ENCODE measurements around the gene ACTR3.
A peak's percentile ranks its signal among the peaks of the same experiment; 100 is the strongest.

Gene ACTR3

GRCh38 chr2:113901943-113902342 lies 12.1 kb downstream of the ACTR3 start:
- peak overlapping the region; percentile 18 for H3K4me3 ChIP-seq (ENCODE audit: low read depth, low read length)
- TF ChIP-seq MYC (IDR thresholded peaks at IDR 0.05; ENCODE audit: low read depth, low read length): no peak
- TF ChIP-seq POLR2A (IDR thresholded peaks at IDR 0.05; ENCODE audit: extremely low read depth, insufficient read length): no peak
- peak; percentile 83 for DNase-seq (ENCODE audit: low read depth)

GRCh38 chr2:113905886-113906285 lies 16.0 kb downstream of the ACTR3 start:
- no peak for TF ChIP-seq POLR2A (IDR thresholded peaks at IDR 0.05; ENCODE audit: extremely low read depth, insufficient read length)
- no peak for TF ChIP-seq CTCF (IDR thresholded peaks at IDR 0.05; ENCODE audit: low read depth, low read length)
- no peak for TF ChIP-seq MYC (IDR thresholded peaks at IDR 0.05; ENCODE audit: low read depth, low read length)
- no peak for TF ChIP-seq MAX (IDR thresholded peaks at IDR 0.05; ENCODE audit: low read depth, low read length)
- no peak for DNase-seq (ENCODE audit: low read depth)
- no peak overlapping the region for H3K4me3 ChIP-seq (ENCODE audit: low read depth, low read length)

- no peak overlapping the region for H3K4me3 ChIP-seq (ENCODE audit: low read depth, low read length)
- TF ChIP-seq MYC (IDR thresholded peaks at IDR 0.05; ENCODE audit: low read depth, low read length): no peak
- TF ChIP-seq POLR2A (IDR thresholded peaks at IDR 0.05; ENCODE audit: extremely low read depth, insufficient read length): no peak
- no peak for TF ChIP-seq CTCF (IDR thresholded peaks at IDR 0.05; ENCODE audit: low read depth, low read length)
- TF ChIP-seq MAX (IDR thresholded peaks at IDR 0.05; ENCODE audit: low read depth, low read length): no peak
- no peak for DNase-seq (ENCODE audit: low read depth)
Observed at GRCh38 chr2:113906647-113907046, 16.8 kb downstream of the ACTR3 start.

GRCh38 chr2:113907297-113907696 lies 17.4 kb downstream of the ACTR3 start:
- H3K4me3 ChIP-seq (ENCODE audit: low read depth, low read length): no peak overlapping the region
- DNase-seq (ENCODE audit: low read depth): no peak

GRCh38 chr2:113910110-113910717 lies 20.3 kb downstream of the ACTR3 start:
- no peak for TF ChIP-seq MYC (IDR thresholded peaks at IDR 0.05; ENCODE audit: low read depth, low read length)
- no peak for TF ChIP-seq POLR2A (IDR thresholded peaks at IDR 0.05; ENCODE audit: extremely low read depth, insufficient read length)
- TF ChIP-seq CTCF (IDR thresholded peaks at IDR 0.05; ENCODE audit: low read depth, low read length): no peak
- no peak for TF ChIP-seq MAX (IDR thresholded peaks at IDR 0.05; ENCODE audit: low read depth, low read length)
- no peak overlapping the region for H3K4me3 ChIP-seq (ENCODE audit: low read depth, low read length)
- DNase-seq (ENCODE audit: low read depth): peak; percentile 29

More at GRCh38 chr2:113907297-113907696, 17.4 kb downstream of the ACTR3 start:
- TF ChIP-seq POLR2A (IDR thresholded peaks at IDR 0.05; ENCODE audit: extremely low read depth, insufficient read length) (no peak), MAX (IDR thresholded peaks at IDR 0.05; ENCODE audit: low read depth, low read length) (no peak), MYC (IDR thresholded peaks at IDR 0.05; ENCODE audit: low read depth, low read length) (no peak), CTCF (IDR thresholded peaks at IDR 0.05; ENCODE audit: low read depth, low read length) (no peak)

GRCh38 chr2:113910967-113911678 lies 21.2 kb downstream of the ACTR3 start:
- TF ChIP-seq CTCF (IDR thresholded peaks at IDR 0.05; ENCODE audit: low read depth, low read length): no peak
- TF ChIP-seq MAX (IDR thresholded peaks at IDR 0.05; ENCODE audit: low read depth, low read length): no peak
- TF ChIP-seq MYC (IDR thresholded peaks at IDR 0.05; ENCODE audit: low read depth, low read length): no peak
- no peak for TF ChIP-seq POLR2A (IDR thresholded peaks at IDR 0.05; ENCODE audit: extremely low read depth, insufficient read length)
- no peak overlapping the region for H3K4me3 ChIP-seq (ENCODE audit: low read depth, low read length)
- peak; percentile 49 for DNase-seq (ENCODE audit: low read depth)
